SK-N-SH treated with all-trans-retinoic acid at 6 μM for 48 hours (cell line): ENCODE data around the gene C6orf118.

Experiments
- ARNTL ChIP-seq: fragments of 450-650 bp; formaldehyde crosslinking; IDR thresholded peaks from 2 replicates; pipeline ENCODE4 v1.5.0; 2020; ENCODE audit warnings: low read depth, mild to moderate bottlenecking, moderate library complexity, borderline replicate concordance
- OSR1 ChIP-seq: fragments of 250-450 bp; sonication (Bioruptor Pico); IDR thresholded peaks from 2 replicates; pipeline ENCODE4 v1.8.0; 2022; ENCODE audit warnings: moderate library complexity, mild to moderate bottlenecking, inconsistent platforms
- ZFP3 ChIP-seq: fragments of 250-450 bp; sonication (Bioruptor Pico); IDR thresholded peaks from 2 replicates; pipeline ENCODE4 v1.5.0; 2020; ENCODE audit warnings: mild to moderate bottlenecking, moderate library complexity
- ZNF8 ChIP-seq: fragments of 450-650 bp; formaldehyde crosslinking; IDR thresholded peaks from 2 replicates; pipeline ENCODE4 v1.5.0; 2020; ENCODE audit warnings: mild to moderate bottlenecking, moderate library complexity
- TF ChIP-seq, protein P1 (sequence below): fragments of 250-450 bp; sonication (Bioruptor Pico); IDR thresholded peaks from 2 replicates; pipeline ENCODE4 v1.5.0; 2020; ENCODE audit warnings: mild to moderate bottlenecking, moderate library complexity
- TF ChIP-seq, protein P2 (sequence below): fragments of 250-450 bp; sonication (Bioruptor Pico); IDR thresholded peaks from 2 replicates; pipeline ENCODE4 v1.8.0; 2020; ENCODE audit warnings: mild to moderate bottlenecking, moderate library complexity, borderline replicate concordance

DNA sequence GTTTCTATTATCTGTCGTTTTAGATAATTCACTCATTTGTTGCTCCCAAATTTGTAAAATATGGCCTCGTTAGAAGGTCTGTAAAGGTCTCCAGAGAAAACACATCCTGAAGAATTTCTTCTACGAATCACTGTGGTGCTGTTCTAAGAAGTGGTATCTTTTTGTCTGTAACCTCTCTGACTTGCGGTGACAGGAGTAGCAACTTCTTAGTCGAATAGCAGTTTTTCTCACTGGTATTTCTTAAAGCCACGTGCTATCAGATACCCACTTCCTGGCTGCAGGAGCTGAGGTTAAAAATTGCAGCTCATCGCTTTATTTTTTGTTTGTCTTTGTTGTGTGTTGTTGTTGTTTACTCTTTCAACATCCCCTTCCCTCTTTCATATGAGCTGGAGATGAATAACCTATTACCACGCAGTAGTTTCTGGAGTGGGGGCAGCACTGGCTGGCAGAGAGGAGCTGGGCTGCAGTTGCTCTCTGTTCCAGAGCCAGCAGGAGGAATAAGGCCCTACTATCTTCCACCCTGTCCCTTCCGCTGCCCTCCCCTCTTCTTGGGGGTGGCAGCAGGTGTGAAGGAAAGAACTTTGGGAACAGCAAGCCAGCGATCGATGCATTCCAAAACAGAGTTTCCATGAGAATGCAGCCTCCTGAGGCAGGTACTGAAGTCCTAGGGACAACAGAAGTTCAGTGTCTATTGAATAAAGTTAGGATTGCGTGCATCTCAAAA is 64.7 kb downstream of the C6orf118 start:
- no peak for TF ChIP-seq ZFP3 (CRISPR knock-in tag)
- TF ChIP-seq, protein P1, sequence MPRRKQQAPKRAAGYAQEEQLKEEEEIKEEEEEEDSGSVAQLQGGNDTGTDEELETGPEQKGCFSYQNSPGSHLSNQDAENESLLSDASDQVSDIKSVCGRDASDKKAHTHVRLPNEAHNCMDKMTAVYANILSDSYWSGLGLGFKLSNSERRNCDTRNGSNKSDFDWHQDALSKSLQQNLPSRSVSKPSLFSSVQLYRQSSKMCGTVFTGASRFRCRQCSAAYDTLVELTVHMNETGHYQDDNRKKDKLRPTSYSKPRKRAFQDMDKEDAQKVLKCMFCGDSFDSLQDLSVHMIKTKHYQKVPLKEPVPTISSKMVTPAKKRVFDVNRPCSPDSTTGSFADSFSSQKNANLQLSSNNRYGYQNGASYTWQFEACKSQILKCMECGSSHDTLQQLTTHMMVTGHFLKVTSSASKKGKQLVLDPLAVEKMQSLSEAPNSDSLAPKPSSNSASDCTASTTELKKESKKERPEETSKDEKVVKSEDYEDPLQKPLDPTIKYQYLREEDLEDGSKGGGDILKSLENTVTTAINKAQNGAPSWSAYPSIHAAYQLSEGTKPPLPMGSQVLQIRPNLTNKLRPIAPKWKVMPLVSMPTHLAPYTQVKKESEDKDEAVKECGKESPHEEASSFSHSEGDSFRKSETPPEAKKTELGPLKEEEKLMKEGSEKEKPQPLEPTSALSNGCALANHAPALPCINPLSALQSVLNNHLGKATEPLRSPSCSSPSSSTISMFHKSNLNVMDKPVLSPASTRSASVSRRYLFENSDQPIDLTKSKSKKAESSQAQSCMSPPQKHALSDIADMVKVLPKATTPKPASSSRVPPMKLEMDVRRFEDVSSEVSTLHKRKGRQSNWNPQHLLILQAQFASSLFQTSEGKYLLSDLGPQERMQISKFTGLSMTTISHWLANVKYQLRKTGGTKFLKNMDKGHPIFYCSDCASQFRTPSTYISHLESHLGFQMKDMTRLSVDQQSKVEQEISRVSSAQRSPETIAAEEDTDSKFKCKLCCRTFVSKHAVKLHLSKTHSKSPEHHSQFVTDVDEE, result no peak
- TF ChIP-seq ZNF8, result no peak
- TF ChIP-seq, protein P2, sequence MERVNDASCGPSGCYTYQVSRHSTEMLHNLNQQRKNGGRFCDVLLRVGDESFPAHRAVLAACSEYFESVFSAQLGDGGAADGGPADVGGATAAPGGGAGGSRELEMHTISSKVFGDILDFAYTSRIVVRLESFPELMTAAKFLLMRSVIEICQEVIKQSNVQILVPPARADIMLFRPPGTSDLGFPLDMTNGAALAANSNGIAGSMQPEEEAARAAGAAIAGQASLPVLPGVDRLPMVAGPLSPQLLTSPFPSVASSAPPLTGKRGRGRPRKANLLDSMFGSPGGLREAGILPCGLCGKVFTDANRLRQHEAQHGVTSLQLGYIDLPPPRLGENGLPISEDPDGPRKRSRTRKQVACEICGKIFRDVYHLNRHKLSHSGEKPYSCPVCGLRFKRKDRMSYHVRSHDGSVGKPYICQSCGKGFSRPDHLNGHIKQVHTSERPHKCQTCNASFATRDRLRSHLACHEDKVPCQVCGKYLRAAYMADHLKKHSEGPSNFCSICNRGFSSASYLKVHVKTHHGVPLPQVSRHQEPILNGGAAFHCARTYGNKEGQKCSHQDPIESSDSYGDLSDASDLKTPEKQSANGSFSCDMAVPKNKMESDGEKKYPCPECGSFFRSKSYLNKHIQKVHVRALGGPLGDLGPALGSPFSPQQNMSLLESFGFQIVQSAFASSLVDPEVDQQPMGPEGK, result no peak
- no peak for TF ChIP-seq ARNTL (CRISPR knock-in tag)
- no peak for TF ChIP-seq OSR1 (CRISPR knock-in tag)
